ENCODE results near the gene FAM184A. TPM values are rescaled to one million over a fixed set of nuclear protein-coding genes. Genes with fewer than 3 reads are reported as not detected.

Gene FAM184A
- polyA plus RNA-seq, 1 experiment = not detected

GRCh38 chr6:119073307-119074051 lies 5.0 kb downstream of the FAM184A start:
- Histone ChIP-seq H3K27me3 (ENCODE audit: control insufficient read depth, insufficient read depth, low read length) (peaks cover 13% of the 10 kb centered on the region), H3K4me3 (ENCODE audit: low read depth, low read length) (no peak overlapping the region), H3K36me3 (ENCODE audit: control insufficient read depth, insufficient read depth, low read length) (no peaks in the 10 kb centered on the region)
- CTCF ChIA-PET = no interaction called here
- DNase-seq (ENCODE audit: low read depth) = no peak
- TF ChIP-seq CTCF (IDR thresholded peaks at IDR 0.05; ENCODE audit: insufficient read depth, low read depth, low read length) = no peak
- POLR2A ChIA-PET = no interaction called here

GRCh38 chr6:119071576-119071975 lies 6.9 kb downstream of the FAM184A start:
- H3K27me3 ChIP-seq (ENCODE audit: control insufficient read depth, insufficient read depth, low read length) = peaks cover 2% of the 10 kb centered on the region; the same call in 1 of the 2 replicates
- no peak overlapping the region for H3K4me3 ChIP-seq (ENCODE audit: low read depth, low read length)
- POLR2A ChIA-PET = no interaction called here
- CTCF ChIA-PET = no interaction called here
- no peaks in the 10 kb centered on the region for H3K36me3 ChIP-seq (ENCODE audit: control insufficient read depth, insufficient read depth, low read length)
- no peak for TF ChIP-seq CTCF (IDR thresholded peaks at IDR 0.05; ENCODE audit: insufficient read depth, low read depth, low read length)
- DNase-seq (ENCODE audit: low read depth) = no peak

- Histone ChIP-seq H3K36me3 (ENCODE audit: control insufficient read depth, insufficient read depth, low read length) (no peaks in the 10 kb centered on the region), H3K27me3 (ENCODE audit: control insufficient read depth, insufficient read depth, low read length) (no peaks in the 10 kb centered on the region), H3K4me3 (ENCODE audit: low read depth, low read length) (no peak overlapping the region)
- no peak for TF ChIP-seq CTCF (IDR thresholded peaks at IDR 0.05; ENCODE audit: insufficient read depth, low read depth, low read length)
- CTCF ChIA-PET = no interaction called here
- POLR2A ChIA-PET = no interaction called here
- no peak for DNase-seq (ENCODE audit: low read depth)
Observed at GRCh38 chr6:119067091-119067490, 11.4 kb downstream of the FAM184A start.

GRCh38 chr6:119066517-119066916 lies 11.9 kb downstream of the FAM184A start:
- no peak overlapping the region for H3K4me3 ChIP-seq (ENCODE audit: low read depth, low read length)
- TF ChIP-seq CTCF (IDR thresholded peaks at IDR 0.05; ENCODE audit: insufficient read depth, low read depth, low read length) = no peak
- CTCF ChIA-PET = no interaction called here
- no peaks in the 10 kb centered on the region for H3K27me3 ChIP-seq (ENCODE audit: control insufficient read depth, insufficient read depth, low read length)
- POLR2A ChIA-PET = no interaction called here
- no peaks in the 10 kb centered on the region for H3K36me3 ChIP-seq (ENCODE audit: control insufficient read depth, insufficient read depth, low read length)
- no peak for DNase-seq (ENCODE audit: low read depth)

- no peak for TF ChIP-seq CTCF (IDR thresholded peaks at IDR 0.05; ENCODE audit: insufficient read depth, low read depth, low read length)
- Histone ChIP-seq H3K4me3 (ENCODE audit: low read depth, low read length) (no peak overlapping the region), H3K36me3 (ENCODE audit: control insufficient read depth, insufficient read depth, low read length) (no peaks in the 10 kb centered on the region), H3K27me3 (ENCODE audit: control insufficient read depth, insufficient read depth, low read length) (no peaks in the 10 kb centered on the region)
- no peak for DNase-seq (ENCODE audit: low read depth)
- ChIA-PET POLR2A (no interaction called here), CTCF (interaction anchor here (0.6 kb wide), 1 partner anchor 9 kb away, joined by 3 read pairs; no protein-coding TSS in a partner anchor)
Observed at GRCh38 chr6:119065955-119066354, 12.5 kb downstream of the FAM184A start.
